HG03025 (cell line): Measurements from ENCODE around the gene KCNC1.

ENCODE experiments used
- ATAC-seq: cut with Tn5 transposase; IDR thresholded peaks from one replicate; pipeline ENCODE4 v1.9.1; 2021; ENCODE audit warnings: mild to moderate bottlenecking, moderate library complexity; ENCODE audit not compliant: unreplicated experiment, low FRiP score

The KCNC1 gene

DNA sequence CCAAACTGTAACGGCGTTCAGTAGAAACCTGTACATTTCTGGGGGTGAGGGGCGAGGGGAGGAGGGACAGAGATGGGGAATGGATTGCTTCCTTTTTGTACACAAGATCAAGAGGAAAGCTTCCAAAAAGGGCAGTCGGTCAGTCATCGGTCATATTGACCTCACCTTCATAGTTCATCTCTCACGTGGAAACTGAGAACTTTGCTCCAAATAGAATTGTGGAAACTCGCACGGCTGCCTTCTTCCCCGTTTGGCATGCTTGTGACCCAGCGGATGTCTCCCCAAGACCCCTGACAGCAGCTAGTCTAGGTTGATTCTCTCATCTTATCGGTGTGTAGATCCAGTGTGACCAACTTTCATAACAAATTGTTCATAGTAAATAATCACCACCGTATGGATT lies 47.6 kb downstream of the KCNC1 start:
- no peak for ATAC-seq

DNA sequence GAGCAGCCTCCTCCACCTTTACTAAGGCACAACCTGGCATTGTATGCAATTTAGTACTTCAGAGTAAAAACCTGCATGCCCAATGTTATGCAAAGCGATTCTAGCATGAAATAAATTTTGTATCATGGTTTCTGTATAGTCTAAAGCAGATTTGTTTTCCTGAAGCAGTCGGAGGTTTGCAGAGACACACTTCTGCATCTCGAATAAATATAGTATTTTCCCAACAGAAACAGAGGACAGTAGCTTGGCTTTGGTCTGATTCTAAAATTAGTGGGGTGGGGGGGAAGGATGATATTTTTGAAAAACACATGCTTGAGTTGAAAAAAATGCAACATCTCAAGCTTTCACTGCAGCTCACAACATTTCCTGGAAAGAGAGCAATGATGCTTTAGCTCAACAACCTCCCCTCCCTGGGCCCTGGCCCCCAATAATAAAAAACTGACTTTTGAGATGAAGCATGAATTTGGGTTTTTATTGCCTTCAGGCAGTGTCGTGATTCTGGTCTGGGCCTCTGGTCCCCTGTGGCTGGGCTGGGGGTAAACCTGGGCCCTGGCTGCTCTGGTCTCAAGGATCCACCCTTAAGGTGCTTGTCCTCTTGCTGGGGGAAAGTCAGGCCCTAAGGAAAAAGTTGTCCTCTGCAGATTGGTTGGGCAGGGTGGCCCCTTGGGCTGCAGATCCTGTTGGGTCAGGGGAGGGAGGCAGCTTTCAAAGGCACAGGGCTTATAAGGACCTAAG lies 48.2 kb downstream of the KCNC1 start:
- ATAC-seq, result no peak

DNA sequence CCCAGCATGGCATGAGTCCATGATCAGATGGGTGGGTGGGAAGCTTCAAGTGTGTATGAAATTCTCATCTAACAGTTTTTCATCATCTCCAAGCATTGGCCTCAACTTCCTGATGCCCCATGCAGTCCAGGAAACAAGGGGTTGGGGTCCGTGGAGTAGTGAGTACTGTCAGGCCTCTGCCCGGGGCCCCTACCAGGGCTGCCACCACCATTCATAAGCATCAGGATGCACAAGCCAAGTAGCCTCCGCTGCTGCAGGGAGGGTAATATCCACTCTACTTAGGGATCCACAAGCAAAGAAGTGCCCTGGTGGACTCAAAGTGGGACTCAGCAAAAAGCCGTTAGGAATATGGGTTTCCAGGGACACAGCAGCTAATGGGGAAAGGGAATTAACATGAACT lies 49.3 kb downstream of the KCNC1 start:
- no peak for ATAC-seq

DNA sequence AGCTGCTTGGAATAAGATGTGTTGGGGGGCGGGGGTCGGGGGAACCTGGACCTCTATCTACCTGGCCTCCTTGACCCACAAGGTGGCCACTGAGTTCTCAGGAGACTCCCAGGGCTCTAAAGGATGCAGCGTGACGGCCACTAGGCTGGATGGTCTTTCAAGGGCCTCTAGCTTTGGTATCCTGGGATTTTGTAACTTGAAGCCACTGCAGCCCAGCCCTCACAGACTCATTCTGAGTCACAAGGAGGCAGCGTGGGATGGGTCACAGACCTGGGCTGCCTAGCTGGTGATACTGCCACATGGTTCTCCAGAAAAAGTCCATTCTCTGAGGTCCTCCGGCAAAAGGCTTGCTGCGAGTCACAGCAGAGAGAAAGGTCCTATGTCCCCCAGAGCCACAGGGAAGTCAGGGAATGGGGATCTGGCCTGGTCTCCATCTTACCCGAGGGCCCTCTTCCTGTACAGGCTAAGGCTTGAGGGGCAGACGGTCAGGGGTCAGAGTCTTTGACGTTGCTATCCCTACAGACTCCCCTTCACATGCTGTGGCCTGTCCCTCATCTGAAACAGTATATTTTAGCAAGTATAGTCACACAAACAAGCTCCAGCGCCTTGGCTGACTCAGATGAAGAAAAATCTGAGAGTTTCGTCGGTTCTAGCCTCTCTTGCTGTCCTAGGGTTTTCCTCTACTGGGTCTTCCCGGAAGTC lies 52.4 kb downstream of the KCNC1 start:
- no peak for ATAC-seq

DNA sequence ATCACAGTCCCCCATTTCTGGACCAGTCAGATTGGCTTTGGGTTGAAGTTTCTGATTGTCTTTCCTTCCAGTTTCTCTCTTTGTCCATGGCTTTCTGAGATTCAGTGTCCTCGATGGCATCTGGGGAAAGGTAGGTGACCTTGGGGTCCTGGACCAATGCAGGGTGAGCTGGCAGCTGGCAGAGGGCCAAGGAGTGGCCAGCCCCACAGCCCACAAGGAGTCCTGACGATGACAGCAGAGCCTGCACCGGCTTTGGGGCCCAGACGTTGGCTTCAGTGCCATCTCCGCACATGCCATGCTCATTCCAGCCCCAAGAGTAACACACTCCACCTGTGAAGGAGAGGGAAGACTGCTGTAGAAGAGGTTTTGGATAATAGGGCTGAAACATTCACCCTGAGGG lies 53.5 kb downstream of the KCNC1 start:
- ATAC-seq, result no peak

DNA sequence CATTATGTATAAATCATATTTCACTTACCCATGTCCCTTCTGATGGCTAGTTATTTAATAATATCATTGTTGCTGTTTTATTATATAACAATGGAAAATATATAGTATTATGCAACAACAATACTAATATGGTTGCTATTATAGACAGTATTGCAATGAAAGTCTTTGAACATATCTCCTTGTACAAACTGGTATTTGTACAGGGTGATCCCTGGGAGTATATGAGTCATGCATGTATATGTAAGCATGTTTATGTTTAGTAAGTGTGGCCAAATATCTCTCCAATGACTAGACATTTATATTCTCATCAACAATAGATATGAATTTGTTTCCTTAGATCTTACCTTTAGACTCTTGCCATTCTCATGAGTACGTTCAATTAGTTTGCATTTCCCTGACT lies 55.9 kb downstream of the KCNC1 start:
- no peak for ATAC-seq

DNA sequence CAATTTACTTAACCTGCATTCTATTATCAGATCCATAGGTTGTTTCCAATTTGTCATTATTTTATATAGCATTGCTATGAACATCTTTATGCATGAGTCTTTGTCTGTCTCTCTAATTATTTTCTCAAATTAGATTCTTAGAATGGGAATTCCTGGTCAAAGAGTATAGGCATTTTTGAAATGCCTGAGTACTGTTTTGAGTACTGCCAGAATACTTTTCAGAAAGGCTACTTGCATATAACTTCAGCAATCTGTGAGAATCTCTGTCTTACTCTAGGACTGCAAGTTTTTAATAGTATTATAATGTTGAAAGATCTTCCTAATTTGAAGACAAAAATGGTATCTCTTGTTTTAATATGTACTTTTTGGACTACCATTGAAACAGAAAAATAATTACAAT lies 56.6 kb downstream of the KCNC1 start:
- no peak for ATAC-seq

DNA sequence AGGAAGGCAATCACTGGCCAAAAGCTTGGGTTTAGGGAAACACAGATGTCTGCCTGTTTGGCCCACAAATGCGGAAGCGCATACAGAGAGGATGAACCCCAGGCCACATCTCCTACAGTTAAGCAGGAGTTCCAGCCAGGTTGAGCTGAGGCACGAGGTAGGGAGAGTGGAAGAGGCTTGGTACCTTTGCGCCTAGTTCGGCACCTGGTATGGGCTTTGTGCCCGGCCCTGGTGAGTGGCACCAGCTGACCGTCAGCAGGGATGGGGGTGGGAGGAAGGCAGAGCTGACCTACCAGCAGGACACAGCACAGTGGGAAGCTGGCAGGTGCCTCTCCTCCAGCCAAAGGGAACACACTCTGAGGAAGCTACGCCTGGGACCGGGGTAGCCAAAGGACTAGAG lies 57.6 kb downstream of the KCNC1 start:
- no peak for ATAC-seq

DNA sequence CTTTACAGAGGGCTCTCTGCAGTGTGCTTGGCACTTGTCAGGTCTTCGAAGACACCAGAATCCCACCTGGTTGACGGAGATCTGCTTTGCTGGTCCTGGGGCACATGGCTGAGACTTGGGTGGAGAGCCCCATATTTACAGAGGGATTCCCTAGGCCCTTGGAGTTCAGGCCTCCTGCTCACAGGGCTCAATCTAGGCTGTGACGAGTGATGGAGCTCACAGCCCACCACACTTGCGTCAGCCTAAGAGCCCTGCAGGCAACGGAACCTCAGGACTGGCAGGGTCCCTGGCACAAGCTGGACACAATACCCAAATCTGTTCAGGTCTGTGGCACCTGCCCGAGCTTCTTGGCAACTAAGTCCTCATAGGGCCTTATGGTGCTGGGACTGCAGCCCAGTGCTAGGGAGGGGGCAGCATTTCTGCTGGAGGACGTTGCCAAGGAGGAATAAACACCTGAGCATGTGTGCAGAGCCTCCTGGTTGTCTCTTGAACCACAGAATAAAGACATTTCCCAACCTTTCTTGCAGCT lies 59.1 kb downstream of the KCNC1 start:
- no peak for ATAC-seq

DNA sequence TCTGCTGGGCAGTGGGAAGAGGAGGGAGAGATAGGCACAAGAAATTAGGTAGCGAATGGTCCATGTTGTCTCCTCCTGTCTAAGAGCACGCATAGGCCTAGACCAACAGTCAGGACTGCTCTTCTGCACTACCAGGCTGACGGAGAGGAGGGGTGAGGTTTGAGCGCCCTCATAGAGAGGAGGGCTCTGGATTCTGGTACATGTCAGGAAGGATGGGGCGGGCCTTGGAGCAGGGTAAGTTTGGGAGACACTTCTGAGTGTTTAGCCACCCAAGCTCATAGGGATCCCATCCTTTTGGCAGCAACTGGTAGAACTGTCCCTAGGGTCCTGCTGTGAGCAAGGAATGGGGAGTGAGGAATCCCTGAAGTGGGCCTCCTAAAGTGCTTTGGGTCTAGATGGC lies 60.4 kb downstream of the KCNC1 start:
- no peak for ATAC-seq

DNA sequence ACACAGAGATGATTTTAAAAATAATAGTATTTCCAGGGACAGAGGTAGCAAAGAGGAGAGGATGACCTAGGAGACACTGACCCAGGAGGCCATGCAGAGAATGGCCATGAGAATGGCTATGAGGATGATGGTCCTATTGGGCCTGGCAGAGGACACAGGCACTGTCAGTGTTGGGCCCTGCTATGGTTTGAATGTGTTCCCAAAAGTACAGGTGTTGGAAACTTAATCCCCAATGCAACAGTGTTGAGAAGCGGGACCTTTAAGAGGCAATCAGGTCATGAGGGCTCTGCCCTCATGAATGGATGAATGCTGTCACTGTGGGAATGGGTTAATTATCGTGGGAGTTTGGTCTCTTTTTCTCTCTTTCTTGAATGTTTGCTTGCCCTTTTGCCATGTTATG lies 61.6 kb downstream of the KCNC1 start:
- ATAC-seq, result no peak

DNA sequence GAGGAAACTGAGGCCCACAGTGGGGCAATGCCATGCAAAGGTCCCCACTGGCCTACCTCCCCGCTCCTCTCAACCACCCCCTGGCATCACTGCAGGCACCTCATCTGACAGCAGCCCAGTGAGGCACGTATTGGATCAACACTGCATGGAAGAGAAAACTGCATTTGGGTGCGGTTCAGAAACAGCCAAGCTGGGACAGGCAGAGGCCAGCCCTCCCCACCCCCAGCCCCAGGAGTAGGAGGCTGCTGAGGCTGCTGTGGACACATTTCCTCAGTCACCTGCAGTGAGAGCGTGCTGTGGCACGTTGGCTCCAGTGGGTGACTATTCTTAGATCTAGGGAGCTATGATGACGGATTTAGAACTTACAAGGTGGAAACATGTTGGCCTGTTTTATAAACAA lies 63.7 kb downstream of the KCNC1 start:
- no peak for ATAC-seq

DNA sequence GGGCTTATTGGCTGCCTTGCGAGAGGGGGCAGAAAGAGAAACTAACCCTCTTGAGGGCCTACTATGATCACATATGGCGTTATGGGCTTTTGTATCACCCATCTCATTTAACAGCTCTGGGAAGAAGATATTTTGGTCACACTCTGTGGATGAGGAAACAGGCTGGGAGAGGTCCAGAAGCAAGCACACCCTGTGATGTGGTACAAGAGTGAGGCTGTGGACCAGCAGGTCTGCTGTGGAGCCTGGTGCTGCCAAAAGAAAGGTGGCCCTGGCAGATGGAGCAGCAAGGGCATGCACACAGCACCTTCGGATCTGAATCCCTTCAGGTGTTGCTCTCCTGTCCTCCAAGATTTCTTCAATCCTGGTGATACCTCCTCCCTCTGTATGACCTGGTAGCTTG lies 64.1 kb downstream of the KCNC1 start:
- no peak for ATAC-seq

DNA sequence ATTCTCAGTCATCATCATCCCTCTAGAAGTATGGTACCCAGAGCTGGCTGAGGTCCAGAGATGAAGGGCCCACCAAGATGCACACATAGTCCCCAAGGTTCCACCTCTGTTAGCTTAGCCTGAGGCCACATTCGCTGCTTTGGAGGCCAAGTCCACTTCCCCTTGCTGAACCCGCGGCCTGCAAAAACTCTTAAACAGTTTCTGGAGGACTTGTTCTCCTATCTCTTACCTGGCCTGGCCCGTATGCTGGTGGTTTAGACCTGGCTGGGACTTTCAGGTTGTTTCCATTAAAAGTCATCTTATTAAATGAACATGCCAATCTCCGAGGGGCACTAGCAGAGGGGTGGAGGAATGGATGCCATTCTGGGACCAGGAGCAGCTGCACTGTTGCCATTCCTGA lies 64.6 kb downstream of the KCNC1 start:
- ATAC-seq, result no peak

DNA sequence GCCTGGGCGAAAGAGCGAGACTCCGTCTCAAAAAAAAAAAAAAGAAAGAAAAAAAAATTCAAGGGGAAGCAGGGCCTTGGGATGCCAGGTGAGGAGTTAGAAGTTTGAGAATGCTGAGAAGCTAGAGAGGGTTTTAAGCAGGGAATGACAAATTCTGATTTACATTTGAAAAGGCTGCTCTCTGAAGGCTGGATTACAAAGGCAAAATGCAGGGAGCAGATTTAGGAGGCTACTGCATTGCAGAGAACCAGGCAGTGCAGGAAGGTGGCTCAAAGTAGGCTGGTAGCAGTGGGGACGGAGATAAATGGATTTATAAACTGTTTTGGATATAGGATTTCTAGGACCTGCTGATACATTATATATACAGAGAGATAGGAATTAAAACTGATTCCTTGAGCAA lies 66.6 kb downstream of the KCNC1 start:
- ATAC-seq, result no peak

DNA sequence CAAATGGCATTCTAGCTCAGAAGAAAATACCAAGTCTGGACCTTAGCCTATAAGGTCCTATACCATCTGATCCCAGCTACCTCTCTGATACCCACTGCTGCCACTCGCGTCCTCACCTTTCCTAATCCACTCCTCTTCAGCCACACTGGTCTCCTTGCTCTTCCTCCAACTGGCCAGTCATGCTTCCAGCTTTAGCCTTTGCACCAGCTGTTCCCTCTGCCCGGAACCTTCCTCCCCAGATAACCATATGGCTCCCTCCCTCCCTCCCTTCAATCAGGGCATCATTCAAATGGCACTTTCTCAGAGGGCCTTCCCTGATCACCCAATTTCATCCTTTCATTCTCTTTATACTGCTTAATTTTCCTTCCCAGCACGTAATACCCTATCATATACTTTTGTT lies 67.9 kb downstream of the KCNC1 start:
- ATAC-seq, result no peak

DNA sequence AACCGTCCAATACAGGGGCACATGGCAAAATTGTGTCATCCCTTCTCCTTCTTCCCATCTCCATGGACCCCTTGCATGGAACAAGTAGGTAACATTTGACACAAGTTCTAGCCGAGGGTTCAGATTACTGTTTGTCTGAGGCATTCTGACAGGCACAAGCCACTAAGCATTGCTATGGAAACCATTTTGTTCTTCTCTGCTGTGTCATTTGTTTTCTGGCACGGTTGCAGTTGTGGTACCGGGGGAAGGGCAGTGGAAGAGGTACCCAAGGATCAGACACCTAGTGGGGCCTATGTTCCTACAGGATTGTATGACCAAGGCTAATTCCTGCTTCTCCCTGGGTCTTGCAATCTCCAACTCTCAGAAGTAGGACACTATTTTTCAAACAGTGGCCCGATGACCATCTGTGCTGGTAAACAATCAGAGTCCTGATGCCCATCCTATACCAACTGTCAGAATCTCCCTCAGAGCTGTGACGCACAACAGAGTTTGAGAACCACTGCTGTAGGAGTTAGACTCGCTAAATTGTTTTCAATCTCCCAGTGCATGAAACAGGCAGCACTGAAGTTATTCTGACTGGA lies 69.3 kb downstream of the KCNC1 start:
- no peak for ATAC-seq

DNA sequence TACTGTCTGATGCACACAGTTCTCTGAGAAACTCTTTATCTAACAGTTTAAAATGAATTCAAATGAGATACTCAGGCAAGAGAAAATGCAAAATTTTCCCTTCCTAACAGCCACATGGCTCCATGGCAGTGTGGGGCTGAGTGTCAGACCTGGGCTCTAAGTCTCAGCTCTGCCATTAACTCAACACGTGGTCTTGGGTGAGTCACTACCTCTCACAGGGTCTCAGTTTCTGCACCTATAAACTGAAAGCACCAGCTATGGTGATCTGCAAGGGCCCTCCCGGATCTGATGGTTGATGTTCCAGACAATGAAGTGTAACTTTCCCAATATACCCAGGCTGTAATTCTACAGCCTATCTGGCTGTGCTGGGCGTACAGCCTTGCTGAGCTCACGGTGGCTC lies 70.5 kb downstream of the KCNC1 start:
- no peak for ATAC-seq

DNA sequence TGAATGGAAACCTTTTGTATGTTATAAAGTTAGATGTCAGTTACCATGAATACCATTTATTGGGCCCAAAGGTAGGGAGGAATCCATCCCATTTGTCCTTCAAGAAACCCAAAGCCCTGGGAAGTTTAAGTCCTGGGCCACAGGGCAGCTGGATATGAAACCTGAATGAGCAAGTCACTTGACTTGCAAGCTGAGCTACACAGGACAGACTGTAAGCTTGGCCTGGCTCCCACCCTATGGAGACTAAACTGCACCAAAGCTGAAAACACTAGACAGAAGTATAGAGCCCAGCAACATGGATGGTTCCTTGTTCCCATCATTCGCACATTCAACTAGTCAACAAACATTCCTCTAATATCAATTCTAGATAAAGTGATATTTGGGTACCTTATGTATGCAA lies 71.3 kb downstream of the KCNC1 start:
- ATAC-seq, result no peak

DNA sequence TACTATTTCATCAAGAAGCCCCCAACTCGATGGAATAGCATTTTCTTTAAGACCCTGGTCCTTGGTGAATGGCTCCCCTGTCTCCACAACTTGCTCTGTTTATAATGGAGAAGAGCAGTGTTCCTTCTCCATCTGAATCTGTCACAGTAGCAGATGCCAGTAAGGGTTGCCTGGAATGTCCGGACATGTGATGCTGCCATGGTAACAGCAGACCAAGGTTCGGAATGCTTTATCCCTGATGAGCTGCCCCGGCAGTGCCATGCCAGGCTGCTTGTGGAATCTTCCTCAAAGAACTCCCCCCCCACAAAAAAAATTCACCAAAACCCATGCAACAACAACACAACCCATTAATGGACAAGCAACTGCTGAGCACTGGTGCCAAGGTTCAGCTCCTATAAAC lies 72.5 kb downstream of the KCNC1 start:
- ATAC-seq, result no peak

DNA sequence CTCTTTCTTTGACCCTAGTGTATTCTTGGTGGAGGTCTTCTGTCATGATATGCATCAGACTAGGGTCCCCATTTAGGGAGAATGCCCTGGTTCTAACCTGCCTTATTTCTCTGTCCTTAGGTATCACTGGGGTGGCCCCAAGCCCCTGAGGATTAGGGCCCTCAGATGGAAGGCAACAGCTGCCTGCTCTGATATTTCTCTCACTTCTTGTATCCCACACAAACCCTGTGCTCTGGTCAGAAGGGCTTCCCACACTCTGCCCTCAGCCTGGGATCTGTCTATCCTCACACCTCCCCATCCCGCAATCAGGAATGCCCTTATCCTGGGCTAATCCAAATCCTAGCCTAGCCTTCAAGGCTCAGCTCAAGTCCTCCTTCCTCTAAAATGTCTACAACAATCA lies 75.5 kb downstream of the KCNC1 start:
- ATAC-seq, result no peak

DNA sequence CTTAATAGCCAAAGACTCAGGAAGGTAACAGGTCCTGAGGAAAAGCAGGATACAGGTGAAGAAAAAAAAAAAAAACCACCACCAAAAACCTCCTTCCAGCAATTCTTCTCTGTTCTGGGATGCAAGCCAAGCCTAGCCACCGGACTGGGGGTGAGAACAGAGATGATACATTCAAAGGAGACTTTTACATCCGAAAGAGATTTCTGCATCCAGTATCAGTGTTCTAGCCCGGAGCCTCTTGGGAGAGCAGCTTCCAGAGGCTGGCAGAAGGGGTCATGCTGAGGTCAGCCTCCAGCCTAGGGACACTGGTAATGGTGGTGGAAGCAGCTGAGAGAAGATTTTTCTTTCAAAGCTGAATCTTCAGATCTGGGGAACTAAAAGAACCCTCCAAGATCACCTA lies 76.2 kb downstream of the KCNC1 start:
- ATAC-seq, result no peak
